Suprapubic skin (tissue), 4 donors: ENCODE data around the gene COG5. TPM values are rescaled to one million over a fixed set of nuclear protein-coding genes. Genes with fewer than 3 reads are reported as not detected.

Source experiments
- DNase-seq, 2 donors: peaks; one replicate each; pipeline ENCODE4 v3.0.0-alpha.2; 2019; ENCODE audit warnings: low spot score in 2 of 2
- H3K27ac ChIP-seq: fragments of 200-600 bp; sonication (generic); one replicate; pipeline ENCODE4 v1.5.1; 2019
- H3K27me3 ChIP-seq: fragments of 200-600 bp; sonication (generic); one replicate; pipeline ENCODE4 v1.5.1; 2019
- H3K36me3 ChIP-seq: fragments of 200-600 bp; sonication (generic); one replicate; pipeline ENCODE4 v1.5.1; 2019
- H3K4me1 ChIP-seq: fragments of 200-600 bp; sonication (generic); one replicate; pipeline ENCODE4 v1.5.1; 2019
- H3K4me3 ChIP-seq: fragments of 200-600 bp; sonication (generic); one replicate; pipeline ENCODE4 v1.5.1; 2019; ENCODE audit warnings: mild to moderate bottlenecking
- H3K9me3 ChIP-seq: fragments of 200-600 bp; sonication (generic); one replicate; pipeline ENCODE4 v1.5.1; 2019
- CTCF ChIP-seq, 2 donors: fragments of 200-600 bp in 1 of 2; fragments of 450-650 bp in 1 of 2; sonication (generic) in 1 of 2; IDR thresholded peaks; one replicate each; pipeline ENCODE4 v1.5.1; 2016 to 2019; ENCODE audit warnings: antibody characterized with exemption in 2 of 2, mild to moderate bottlenecking in 1 of 2, moderate library complexity in 1 of 2
- EP300 ChIP-seq: sonication (generic); formaldehyde crosslinking; IDR thresholded peaks from one replicate; pipeline ENCODE4 v1.6.1; 2017; ENCODE audit warnings: antibody characterized with exemption
- POLR2A ChIP-seq, 2 donors: fragments of 450-650 bp; IDR thresholded peaks; one replicate each; pipeline ENCODE4 v1.6.1; 2017; ENCODE audit warnings: antibody characterized with exemption in 2 of 2, mild to moderate bottlenecking in 2 of 2, moderate library complexity in 2 of 2
- POLR2AphosphoS5 ChIP-seq, 3 donors: sonication (generic); formaldehyde crosslinking; IDR thresholded peaks; one replicate each; pipeline ENCODE4 v1.6.1; 2017; ENCODE audit warnings: antibody characterized with exemption in 3 of 3
- WGBS: methylation state at CpG from one replicate; pipeline ENCODE4 v1.1.5; 2018; 5-methylcytosine and 5-hydroxymethylcytosine counted together
- total RNA-seq, 4 donors: library from RNA; depleted of rRNA; stranded (reverse); fragments of >200 nt; gene quantifications; one replicate each; pipeline ENCODE4 v1.1.0, GENCODE V29; 2016

The COG5 gene
- total RNA-seq, 4 donors from 2014 or later = 31.1 to 60.1 (median 53.7) TPM

DNA sequence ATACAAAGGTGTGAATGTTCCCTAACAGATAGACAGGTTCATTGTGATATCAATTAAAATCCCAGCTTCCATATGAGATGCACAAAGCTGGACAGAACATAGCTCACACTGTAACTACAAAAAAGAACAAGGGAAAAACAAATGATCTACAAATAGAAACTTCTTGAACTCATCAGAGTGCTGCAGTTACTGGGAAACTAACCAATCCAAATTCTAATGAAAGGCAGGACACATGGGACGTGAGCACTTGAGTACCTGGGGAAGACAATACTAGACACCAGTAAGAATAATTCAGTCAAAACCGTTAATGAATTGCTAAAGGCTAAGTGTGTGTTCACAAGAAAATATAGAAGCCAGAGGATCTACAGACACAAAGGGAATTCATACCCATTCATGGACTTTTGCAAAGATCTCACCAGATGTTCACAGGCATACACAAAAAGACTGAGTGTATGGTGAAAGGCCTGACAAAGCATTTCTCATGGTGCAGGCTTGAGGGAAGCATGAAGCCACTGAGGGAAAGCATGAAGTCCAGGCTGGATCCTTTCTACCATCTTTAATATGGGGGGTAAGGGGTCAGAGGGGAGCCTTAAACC is 101.7 kb downstream of the COG5 start:
- Histone ChIP-seq H3K4me3 (no peak overlapping the region), H3K36me3 (no peaks in the 10 kb centered on the region), H3K9me3 (no peaks in the 10 kb centered on the region), H3K27ac (no peak overlapping the region), H3K4me1 (no peaks in the 10 kb centered on the region), H3K27me3 (no peaks in the 10 kb centered on the region)
- no peak for DNase-seq
- WGBS = 76% methylated on average over 2 of the region's 2 CpGs
- TF ChIP-seq POLR2AphosphoS5 (IDR thresholded peaks at IDR 0.05) (no peak), CTCF (IDR thresholded peaks at IDR 0.05) (no peak), EP300 (no peak), POLR2A (IDR thresholded peaks at IDR 0.05) (no peak)

DNA sequence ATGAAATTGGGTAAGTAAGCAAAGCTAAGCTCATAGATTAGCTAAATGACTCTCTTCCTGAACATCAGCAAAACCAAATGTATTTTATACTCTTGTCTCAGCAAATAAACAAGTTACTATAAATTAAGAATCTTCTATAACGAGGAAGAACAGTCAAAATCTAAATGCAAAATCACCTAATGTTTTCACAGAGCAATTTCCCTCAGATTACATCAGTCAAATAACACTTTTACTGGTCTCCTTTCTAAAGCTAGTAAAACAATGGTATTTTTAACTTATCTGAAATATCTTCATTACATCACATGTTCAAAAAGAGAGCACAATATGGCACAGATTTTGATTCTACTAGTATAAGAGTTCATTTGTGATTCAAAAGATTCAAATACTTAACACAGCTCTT is 110.3 kb downstream of the COG5 start:
- no peaks in the 10 kb centered on the region for H3K27me3 ChIP-seq
- 96% methylated on average over 1 of the region's 1 CpG for WGBS

DNA sequence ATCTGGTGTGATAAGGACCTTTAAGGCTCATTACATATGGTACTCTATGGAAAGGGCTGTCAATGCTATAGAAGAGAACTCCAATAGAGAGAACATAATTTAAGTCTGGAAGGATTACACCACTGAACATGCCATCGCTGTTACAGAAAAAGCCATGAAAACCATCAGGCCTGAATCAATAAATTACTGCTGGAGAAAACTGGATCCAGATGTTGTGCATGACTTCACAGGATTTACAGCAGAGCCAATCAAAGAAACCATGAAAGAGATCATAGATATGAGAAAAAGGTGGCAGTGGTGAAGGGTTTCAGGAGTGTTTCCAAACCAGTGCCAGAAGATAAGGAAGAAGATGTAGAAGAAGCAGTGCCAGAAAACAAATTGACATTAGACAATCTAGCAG is 112.8 kb downstream of the COG5 start:
- Histone ChIP-seq H3K4me1 (no peaks in the 10 kb centered on the region), H3K4me3 (no peak overlapping the region), H3K27ac (no peak overlapping the region), H3K36me3 (peaks cover 7% of the 10 kb centered on the region), H3K9me3 (no peaks in the 10 kb centered on the region), H3K27me3 (no peaks in the 10 kb centered on the region)
- DNase-seq = no peak
- TF ChIP-seq CTCF (IDR thresholded peaks at IDR 0.05) = no peak
- TF ChIP-seq EP300 = no peak
- TF ChIP-seq POLR2A (IDR thresholded peaks at IDR 0.05) = no peak
- no peak for TF ChIP-seq POLR2AphosphoS5 (IDR thresholded peaks at IDR 0.05)
- 63% methylated on average over 1 of the region's 1 CpG for WGBS

More for the DNA sequence above, 110.3 kb downstream of the COG5 start:
- Histone ChIP-seq H3K9me3 (no peaks in the 10 kb centered on the region), H3K4me1 (no peaks in the 10 kb centered on the region), H3K27ac (no peak overlapping the region), H3K36me3 (peaks cover 7% of the 10 kb centered on the region), H3K4me3 (no peak overlapping the region)
- DNase-seq = no peak
- TF ChIP-seq POLR2A (IDR thresholded peaks at IDR 0.05) = no peak
- no peak for TF ChIP-seq POLR2AphosphoS5 (IDR thresholded peaks at IDR 0.05)
- no peak for TF ChIP-seq CTCF (IDR thresholded peaks at IDR 0.05)
- no peak for TF ChIP-seq EP300

DNA sequence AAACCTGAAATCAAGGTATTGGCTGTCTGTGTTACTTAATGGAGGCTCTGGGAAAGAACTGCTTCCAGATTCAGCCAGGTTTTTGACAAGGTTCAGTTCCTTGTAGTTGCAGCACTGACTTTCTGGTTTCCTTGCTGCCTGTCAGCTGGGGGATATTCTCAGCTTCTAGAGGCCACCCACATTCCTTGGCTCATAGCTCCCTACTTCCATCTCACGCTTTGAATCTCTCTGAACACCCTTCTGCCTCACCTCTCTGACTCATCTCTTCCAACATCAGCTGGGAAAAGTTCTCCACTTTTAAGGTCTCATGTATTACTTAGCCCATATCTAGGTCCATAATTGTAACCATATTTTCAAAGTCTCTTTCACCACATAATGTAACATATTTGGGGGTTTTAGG is 116.7 kb downstream of the COG5 start:
- Histone ChIP-seq H3K27ac (no peak overlapping the region), H3K36me3 (peaks cover 7% of the 10 kb centered on the region), H3K4me1 (no peaks in the 10 kb centered on the region), H3K4me3 (no peak overlapping the region), H3K27me3 (no peaks in the 10 kb centered on the region), H3K9me3 (no peaks in the 10 kb centered on the region)
- TF ChIP-seq CTCF (IDR thresholded peaks at IDR 0.05) (no peak), POLR2A (IDR thresholded peaks at IDR 0.05) (no peak), POLR2AphosphoS5 (IDR thresholded peaks at IDR 0.05) (no peak), EP300 (no peak)
- no peak for DNase-seq
- WGBS = 89% methylated on average over 1 of the region's 1 CpG

DNA sequence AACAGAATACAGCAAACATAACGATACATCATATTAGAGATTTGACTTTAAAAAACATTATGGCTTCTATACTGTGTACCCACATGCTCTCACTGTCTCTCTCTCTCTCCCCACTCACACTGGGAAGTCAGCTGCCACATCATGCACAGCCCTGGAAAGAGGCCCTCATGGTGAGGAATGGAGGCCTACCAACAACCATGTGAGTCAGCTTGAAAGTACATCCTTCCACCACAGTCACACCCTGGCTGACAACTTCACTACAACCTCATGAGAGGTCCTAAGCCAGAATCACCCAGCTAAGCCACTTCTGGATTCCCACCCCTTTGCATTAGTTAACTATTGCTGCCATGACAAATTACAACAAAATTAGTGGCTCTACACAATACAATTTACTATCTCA is 117.2 kb downstream of the COG5 start:
- H3K27ac ChIP-seq = no peak overlapping the region

GRCh38 chr7:107442678-107443077 is 121.0 kb downstream of the COG5 start:
- WGBS = 100% methylated on average over 1 of the region's 1 CpG
- H3K27ac ChIP-seq = no peak overlapping the region
- H3K36me3 ChIP-seq = no peaks in the 10 kb centered on the region
- H3K27me3 ChIP-seq = no peaks in the 10 kb centered on the region
- no peak for DNase-seq
- no peak overlapping the region for H3K4me3 ChIP-seq
- no peaks in the 10 kb centered on the region for H3K4me1 ChIP-seq
- no peaks in the 10 kb centered on the region for H3K9me3 ChIP-seq
- TF ChIP-seq POLR2AphosphoS5 (IDR thresholded peaks at IDR 0.05) (no peak), POLR2A (IDR thresholded peaks at IDR 0.05) (no peak)

More for the DNA sequence above, 117.2 kb downstream of the COG5 start:
- no peak for TF ChIP-seq POLR2AphosphoS5 (IDR thresholded peaks at IDR 0.05)
- H3K4me3 ChIP-seq = no peak overlapping the region
- H3K4me1 ChIP-seq = no peaks in the 10 kb centered on the region
- no peaks in the 10 kb centered on the region for H3K9me3 ChIP-seq
- WGBS = 93% methylated on average over 1 of the region's 1 CpG
- no peaks in the 10 kb centered on the region for H3K27me3 ChIP-seq
- peaks cover 7% of the 10 kb centered on the region for H3K36me3 ChIP-seq
- DNase-seq = no peak
